Natural killer cell (primary cell): ENCODE measurements around the gene ETV4. TPM values are rescaled to one million over a fixed set of nuclear protein-coding genes. Genes with fewer than 3 reads are reported as not detected.

Experiments used
- ATAC-seq, 3 donors: fragments of 150-1000 bp in 2 of 3; fragments of 200-7000 bp in 1 of 3; cut with Tn5 transposase; 1 replicate in 1 of 3; 2 replicates in 2 of 3; pipeline ENCODE4 v1.10.0; 2021; ENCODE audit warnings: mild to moderate bottlenecking in 2 of 3, moderate library complexity in 2 of 3
- DNase-seq, 2 donors: peaks; one replicate each; pipeline versions ENCODE4 v3.0.0 to v3.0.0-alpha.2; 2013 to 2021; ENCODE audit warnings: mixed read lengths in 1 of 2
- H3K27ac ChIP-seq: one replicate; pipeline ENCODE4 v1.5.1; 2013; ENCODE audit warnings: mild to moderate bottlenecking, low read length
- H3K27me3 ChIP-seq: one replicate; pipeline ENCODE4 v1.6.1; 2013; ENCODE audit warnings: low read length; ENCODE audit not compliant: control insufficient read depth, insufficient read depth
- H3K36me3 ChIP-seq: one replicate; pipeline ENCODE4 v1.6.1; 2013; ENCODE audit warnings: low read length; ENCODE audit not compliant: control insufficient read depth, insufficient read depth
- H3K4me1 ChIP-seq: one replicate; pipeline ENCODE4 v1.6.1; 2013; ENCODE audit warnings: low read length; ENCODE audit not compliant: control insufficient read depth, insufficient read depth
- H3K4me3 ChIP-seq: one replicate; pipeline ENCODE4 v1.5.1; 2013; ENCODE audit warnings: low read length
- H3K9me3 ChIP-seq: one replicate; pipeline ENCODE4 v1.6.1; 2013; ENCODE audit warnings: low read length; ENCODE audit not compliant: control insufficient read depth, insufficient read depth
- H3K27ac Mint-ChIP-seq, 2 donors: one replicate each; pipeline ENCODE4 v1.8.0; 2022; ENCODE audit warnings: mild to moderate bottlenecking in 2 of 2, mixed read lengths in 2 of 2, moderate library complexity in 1 of 2
- H3K27me3 Mint-ChIP-seq, 2 donors: one replicate each; pipeline ENCODE4 v1.8.0; 2022; ENCODE audit warnings: low read depth in 2 of 2, mixed read lengths in 2 of 2
- H3K36me3 Mint-ChIP-seq: one replicate; pipeline ENCODE4 v1.8.0; 2022; ENCODE audit warnings: mixed read lengths
- H3K4me1 Mint-ChIP-seq, 2 donors: one replicate each; pipeline ENCODE4 v1.8.0; 2022; ENCODE audit warnings: mixed read lengths in 2 of 2
- H3K4me3 Mint-ChIP-seq: one replicate; pipeline ENCODE4 v1.8.0; 2022; ENCODE audit warnings: mild to moderate bottlenecking, moderate library complexity, mixed read lengths
- H3K9me3 Mint-ChIP-seq, 2 donors: one replicate each; pipeline ENCODE4 v1.8.0; 2022; ENCODE audit warnings: mixed read lengths in 2 of 2
- WGBS: methylation state at CpG from one replicate; pipeline ENCODE4 v1.1.7; 2013; ENCODE audit warnings: missing lambda C conversion rate; ENCODE audit not compliant: insufficient coverage; 5-methylcytosine and 5-hydroxymethylcytosine counted together
- intact Hi-C: fragments of 100-400 bp; cut with micrococcal nuclease; formaldehyde crosslinking; loops from one replicate; pipeline ENCODE4 v1.14.2; 2022
- total RNA-seq, 4 donors: library from RNA; stranded (reverse); fragments of 120-200 nt in 1 of 4; gene quantifications; one replicate each; pipeline versions ENCODE4 v1.2.3 to v1.2.4, GENCODE V29; 2013 to 2022
- TF ChIP-seq, protein P1 (sequence below): fragments of 200-600 bp; IDR thresholded peaks from one replicate; pipeline ENCODE4 v1.8.0; 2022; ENCODE audit warnings: antibody characterized with exemption

Gene ETV4
- total RNA-seq, 3 donors from 2014 or later (not counting 1 experiment from before 2014, with no cell fraction given): not detected

GRCh38 chr17:43562679-43563599 lies 16.8 kb upstream of the ETV4 start:
- Mint-ChIP-seq H3K27me3 (peaks cover 29 to 33% of the 10 kb centered on the region in 2 donors), H3K36me3 (no peaks in the 10 kb centered on the region), H3K4me1 (peaks cover 0 to 5% of the 10 kb centered on the region in 2 donors), H3K9me3 (no peaks in the 10 kb centered on the region), H3K27ac (no peak overlapping the region), H3K4me3 (no peak overlapping the region)
- DNase-seq (no peak), ATAC-seq (no peak)
- intact Hi-C loops: no loop called here
- Histone ChIP-seq H3K9me3 (no peaks in the 10 kb centered on the region), H3K36me3 (no peaks in the 10 kb centered on the region), H3K27me3 (peaks cover 8% of the 10 kb centered on the region), H3K4me1 (no peaks in the 10 kb centered on the region), H3K4me3 (no peak overlapping the region), H3K27ac (no peak overlapping the region)
- TF ChIP-seq, protein P1, sequence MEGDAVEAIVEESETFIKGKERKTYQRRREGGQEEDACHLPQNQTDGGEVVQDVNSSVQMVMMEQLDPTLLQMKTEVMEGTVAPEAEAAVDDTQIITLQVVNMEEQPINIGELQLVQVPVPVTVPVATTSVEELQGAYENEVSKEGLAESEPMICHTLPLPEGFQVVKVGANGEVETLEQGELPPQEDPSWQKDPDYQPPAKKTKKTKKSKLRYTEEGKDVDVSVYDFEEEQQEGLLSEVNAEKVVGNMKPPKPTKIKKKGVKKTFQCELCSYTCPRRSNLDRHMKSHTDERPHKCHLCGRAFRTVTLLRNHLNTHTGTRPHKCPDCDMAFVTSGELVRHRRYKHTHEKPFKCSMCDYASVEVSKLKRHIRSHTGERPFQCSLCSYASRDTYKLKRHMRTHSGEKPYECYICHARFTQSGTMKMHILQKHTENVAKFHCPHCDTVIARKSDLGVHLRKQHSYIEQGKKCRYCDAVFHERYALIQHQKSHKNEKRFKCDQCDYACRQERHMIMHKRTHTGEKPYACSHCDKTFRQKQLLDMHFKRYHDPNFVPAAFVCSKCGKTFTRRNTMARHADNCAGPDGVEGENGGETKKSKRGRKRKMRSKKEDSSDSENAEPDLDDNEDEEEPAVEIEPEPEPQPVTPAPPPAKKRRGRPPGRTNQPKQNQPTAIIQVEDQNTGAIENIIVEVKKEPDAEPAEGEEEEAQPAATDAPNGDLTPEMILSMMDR: no peak
- WGBS: 13% methylated on average over 19 of the region's 19 CpGs

DNA sequence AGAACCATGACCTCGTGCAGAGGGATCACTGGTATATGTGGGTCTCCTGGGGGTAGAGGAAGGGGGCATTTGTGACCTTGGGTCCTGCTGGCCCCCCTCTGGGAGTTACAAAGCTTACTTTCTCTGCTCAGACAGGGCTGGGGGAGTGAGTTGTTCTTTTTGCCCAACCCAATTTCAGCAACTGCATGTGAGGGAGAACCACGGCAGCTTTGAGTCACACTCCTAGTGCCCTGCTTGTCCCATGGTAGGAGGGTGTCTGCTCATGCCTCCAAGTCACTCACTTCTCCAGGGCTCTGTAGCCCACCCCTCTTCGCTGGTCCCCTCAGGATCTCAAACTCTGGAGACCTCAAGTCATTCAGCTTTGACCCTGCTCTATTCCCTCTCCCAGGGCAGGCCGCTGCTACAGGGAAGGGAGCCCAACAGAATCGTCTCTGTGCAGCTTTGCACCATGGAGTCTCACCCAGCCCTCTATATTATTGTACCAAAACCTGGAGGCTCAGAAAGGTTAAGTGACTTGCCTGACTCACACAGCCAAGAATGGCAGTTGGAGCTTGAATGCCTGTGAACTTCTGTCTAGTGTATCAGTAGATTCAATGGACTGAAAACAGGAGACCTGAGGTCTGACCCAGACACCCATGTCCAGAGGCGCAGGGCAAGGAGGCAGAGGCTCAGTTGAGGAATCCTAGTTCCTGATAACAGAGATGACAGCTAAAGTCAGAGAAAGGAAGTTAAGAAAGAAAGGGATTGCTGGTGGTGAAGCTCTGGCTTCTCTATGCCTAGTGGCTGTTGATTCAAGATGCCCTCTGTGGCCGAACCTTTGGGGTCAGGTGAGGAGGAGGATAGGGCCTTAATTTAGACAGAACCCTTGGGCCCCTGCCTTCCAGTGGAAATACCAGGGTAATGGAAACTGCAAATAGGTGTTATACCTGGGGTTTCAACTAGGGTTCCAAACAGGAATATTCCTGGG lies 14.6 kb upstream of the ETV4 start:
- peaks cover 37% of the 10 kb centered on the region in 2 donors for H3K27me3 Mint-ChIP-seq
- no peak overlapping the region for H3K27ac Mint-ChIP-seq

DNA sequence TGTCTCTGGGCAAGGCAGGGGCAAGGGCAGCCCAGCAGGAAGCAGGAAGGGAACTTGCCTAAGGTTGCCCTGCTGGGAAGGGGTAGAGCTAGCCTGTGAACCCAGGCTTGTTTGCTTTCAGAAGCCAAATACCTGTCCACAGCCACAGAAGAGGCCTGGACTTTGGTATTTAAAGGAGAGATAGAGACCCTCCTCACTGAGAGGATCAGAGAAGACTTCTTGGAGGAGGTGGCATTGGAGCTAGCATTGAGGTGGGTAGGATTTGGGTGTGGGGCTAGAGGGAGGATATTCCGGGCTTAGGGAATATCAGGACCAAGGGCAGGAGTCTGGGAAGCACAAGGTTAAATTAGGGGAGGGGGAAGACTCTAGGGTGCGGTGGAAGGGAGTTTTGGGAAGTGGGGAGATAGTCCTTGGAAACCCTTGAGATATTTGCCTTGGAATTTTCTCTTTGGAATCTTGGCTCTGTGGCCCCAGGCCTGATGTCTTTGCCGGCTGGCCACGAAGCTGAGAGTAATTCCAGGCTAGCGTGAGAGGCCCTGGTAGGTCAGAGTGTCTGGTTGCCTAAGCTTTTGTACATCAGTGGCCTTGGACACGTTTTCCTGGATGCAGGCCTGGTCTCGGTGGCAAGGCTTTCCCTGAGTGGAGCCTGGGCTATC lies 13.1 kb upstream of the ETV4 start:
- no peaks in the 10 kb centered on the region for H3K36me3 Mint-ChIP-seq
- 87% methylated on average over 7 of the region's 7 CpGs for WGBS
- peaks cover 8% of the 10 kb centered on the region for H3K27me3 ChIP-seq
- H3K4me3 ChIP-seq: no peak overlapping the region
- H3K9me3 ChIP-seq: no peaks in the 10 kb centered on the region
- H3K4me3 Mint-ChIP-seq: no peak overlapping the region
- H3K9me3 Mint-ChIP-seq: no peaks in the 10 kb centered on the region
- no peak overlapping the region for H3K27ac ChIP-seq
- no peaks in the 10 kb centered on the region for H3K36me3 ChIP-seq
- peaks cover 34 to 39% of the 10 kb centered on the region in 2 donors for H3K27me3 Mint-ChIP-seq
- H3K4me1 Mint-ChIP-seq: peaks cover 5 to 8% of the 10 kb centered on the region in 2 donors
- TF ChIP-seq, protein P1: no peak
- DNase-seq (no peak), ATAC-seq (no peak)
- intact Hi-C loops: no loop called here
- H3K4me1 ChIP-seq: no peaks in the 10 kb centered on the region
- no peak overlapping the region for H3K27ac Mint-ChIP-seq

More for the DNA sequence above, 14.6 kb upstream of the ETV4 start:
- Mint-ChIP-seq H3K4me1 (peaks cover 5 to 8% of the 10 kb centered on the region in 2 donors), H3K9me3 (no peaks in the 10 kb centered on the region), H3K4me3 (no peak overlapping the region), H3K36me3 (no peaks in the 10 kb centered on the region)
- TF ChIP-seq, protein P1: no peak
- no peak overlapping the region for H3K27ac ChIP-seq
- no peaks in the 10 kb centered on the region for H3K36me3 ChIP-seq
- peak in 1 of 3 donors; percentile 18 for ATAC-seq
- 87% methylated on average over 7 of the region's 7 CpGs for WGBS
- peaks cover 8% of the 10 kb centered on the region for H3K27me3 ChIP-seq
- no peak overlapping the region for H3K4me3 ChIP-seq
- no peak for DNase-seq
- intact Hi-C loops: no loop called here
- H3K9me3 ChIP-seq: no peaks in the 10 kb centered on the region
- no peaks in the 10 kb centered on the region for H3K4me1 ChIP-seq
